A204.1 (cell line): ENCODE measurements around the gene C1QTNF12.

Experiments
- FAIRE-seq: peaks from 2 replicates; lab custom pipeline; 2012; peaks lifted over from hg19 to GRCh38; lab: Jason Lieb, UNC

C1QTNF12 gene

GRCh38 chr1:1228596-1229321 lies 17.8 kb downstream of the C1QTNF12 start:
- no peak for FAIRE-seq

GRCh38 chr1:1228187-1228586 lies 18.3 kb downstream of the C1QTNF12 start:
- FAIRE-seq = no peak

- no peak for FAIRE-seq
Observed at GRCh38 chr1:1227386-1227785, 19.1 kb downstream of the C1QTNF12 start.

- no peak for FAIRE-seq
Observed at GRCh38 chr1:1226566-1227362, 19.8 kb downstream of the C1QTNF12 start.

GRCh38 chr1:1225913-1226312 lies 20.6 kb downstream of the C1QTNF12 start:
- FAIRE-seq = no peak

GRCh38 chr1:1225238-1225845 lies 21.2 kb downstream of the C1QTNF12 start:
- FAIRE-seq = no peak

- no peak for FAIRE-seq
Observed at GRCh38 chr1:1223891-1224290, 22.6 kb downstream of the C1QTNF12 start.

- no peak for FAIRE-seq
Observed at GRCh38 chr1:1223321-1223720, 23.2 kb downstream of the C1QTNF12 start.

GRCh38 chr1:1222575-1223225 lies 23.8 kb downstream of the C1QTNF12 start:
- no peak for FAIRE-seq

GRCh38 chr1:1221887-1222574 lies 24.5 kb downstream of the C1QTNF12 start:
- no peak for FAIRE-seq

- no peak for FAIRE-seq
Observed at GRCh38 chr1:1220197-1220596, 26.3 kb downstream of the C1QTNF12 start.

GRCh38 chr1:1219341-1219740 lies 27.2 kb downstream of the C1QTNF12 start:
- FAIRE-seq = no peak

GRCh38 chr1:1218524-1219200 lies 27.9 kb downstream of the C1QTNF12 start:
- no peak for FAIRE-seq

GRCh38 chr1:1217621-1218523 lies 28.6 kb downstream of the C1QTNF12 start:
- no peak for FAIRE-seq

- FAIRE-seq = no peak
Observed at GRCh38 chr1:1216770-1217620, 29.5 kb downstream of the C1QTNF12 start.

- FAIRE-seq = no peak
Observed at GRCh38 chr1:1215881-1216605, 30.5 kb downstream of the C1QTNF12 start.

GRCh38 chr1:1215080-1215676 lies 31.3 kb downstream of the C1QTNF12 start:
- FAIRE-seq = no peak
